ENCODE data around the gene NGEF.

DNA sequence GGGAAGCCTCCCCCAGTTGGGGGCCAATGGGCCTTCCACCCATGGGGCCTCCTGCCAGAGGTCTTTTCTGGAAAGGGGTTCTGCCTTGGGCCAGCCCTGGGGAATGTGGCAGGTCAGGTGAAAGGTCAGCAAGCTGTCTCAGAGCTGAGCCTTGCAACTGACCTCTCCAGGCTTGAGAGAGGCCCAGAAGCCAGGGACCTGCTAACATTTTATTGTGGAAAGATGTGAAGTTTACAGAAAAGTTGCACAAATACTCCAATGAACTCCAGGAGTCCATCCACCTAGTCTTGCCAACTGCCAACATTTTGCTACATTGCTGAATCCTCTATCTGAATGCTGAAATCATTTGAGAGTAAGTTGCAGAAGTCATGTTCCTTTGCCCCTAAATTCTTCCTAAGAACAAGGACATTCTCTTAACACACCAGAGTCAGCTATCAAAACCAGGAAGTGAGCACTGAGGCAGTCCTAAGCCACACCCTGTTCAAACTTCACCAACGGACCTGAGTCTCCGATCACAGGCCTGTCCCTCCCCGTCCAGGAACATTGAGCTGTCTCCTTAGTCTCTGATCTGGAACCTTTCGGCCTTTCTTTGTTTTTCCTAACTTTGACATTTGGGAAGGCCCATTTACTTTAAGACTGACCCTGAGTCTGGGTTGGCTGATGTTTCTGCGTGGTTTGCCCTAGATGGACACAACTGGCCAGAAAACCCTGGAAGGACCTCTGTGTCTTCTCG, 139.0 kb downstream of the NGEF start:
- no peak for TF ChIP-seq CTCF (conservative IDR thresholded peaks at IDR 0.05 in 1 of 2, IDR thresholded peaks at IDR 0.05 in 1 of 2; ENCODE audit: extremely low read depth in 1 of 2, insufficient read depth in 1 of 2, low read depth in 1 of 2, low read length in 2 of 2)
- no peak for TF ChIP-seq EZH2 (IDR thresholded peaks at IDR 0.05; ENCODE audit: borderline replicate concordance, low read length)
